ENCODE results near the gene CLOCK. TPM values are rescaled to one million over a fixed set of nuclear protein-coding genes. Genes with fewer than 3 reads are reported as not detected.

CLOCK gene
- total RNA-seq, 1 donor, result 69.1 TPM

- no peak for TF ChIP-seq CTCF (IDR thresholded peaks at IDR 0.05; ENCODE audit: insufficient read depth, low read depth, low read length)
- no peak overlapping the region for H3K4me3 ChIP-seq (ENCODE audit: low read depth, low read length)
- no peak for DNase-seq (ENCODE audit: low read depth)
Measured at GRCh38 chr4:55416176-55416575, 130.5 kb downstream of the CLOCK start.

- no peak for DNase-seq (ENCODE audit: low read depth)
- TF ChIP-seq CTCF (IDR thresholded peaks at IDR 0.05; ENCODE audit: insufficient read depth, low read depth, low read length), result no peak
- no peak overlapping the region for H3K4me3 ChIP-seq (ENCODE audit: low read depth, low read length)
Measured at GRCh38 chr4:55411621-55412020, 135.1 kb downstream of the CLOCK start.

- DNase-seq (ENCODE audit: low read depth), result no peak
Measured at GRCh38 chr4:55410431-55410830, 136.3 kb downstream of the CLOCK start.

GRCh38 chr4:55409468-55410171, 137.1 kb downstream of the CLOCK start:
- peak overlapping the region; percentile 6 for H3K4me3 ChIP-seq (ENCODE audit: low read depth, low read length)
- peak; percentile 68 for DNase-seq (ENCODE audit: low read depth)

More at GRCh38 chr4:55410431-55410830, 136.3 kb downstream of the CLOCK start:
- no peak overlapping the region for H3K4me3 ChIP-seq (ENCODE audit: low read depth, low read length)
- no peak for TF ChIP-seq CTCF (IDR thresholded peaks at IDR 0.05; ENCODE audit: insufficient read depth, low read depth, low read length)

GRCh38 chr4:55407764-55408163, 138.9 kb downstream of the CLOCK start:
- no peak for TF ChIP-seq CTCF (IDR thresholded peaks at IDR 0.05; ENCODE audit: insufficient read depth, low read depth, low read length)
- no peak for DNase-seq (ENCODE audit: low read depth)
- no peak overlapping the region for H3K4me3 ChIP-seq (ENCODE audit: low read depth, low read length)

More at GRCh38 chr4:55409468-55410171, 137.1 kb downstream of the CLOCK start:
- peak; percentile 44 for TF ChIP-seq CTCF (IDR thresholded peaks at IDR 0.05; ENCODE audit: insufficient read depth, low read depth, low read length)

- no peak for DNase-seq (ENCODE audit: low read depth)
- H3K4me3 ChIP-seq (ENCODE audit: low read depth, low read length), result no peak overlapping the region
- TF ChIP-seq CTCF (IDR thresholded peaks at IDR 0.05; ENCODE audit: insufficient read depth, low read depth, low read length), result no peak
Measured at GRCh38 chr4:55407119-55407518, 139.6 kb downstream of the CLOCK start.

- DNase-seq (ENCODE audit: low read depth), result no peak
- no peak overlapping the region for H3K4me3 ChIP-seq (ENCODE audit: low read depth, low read length)
- TF ChIP-seq CTCF (IDR thresholded peaks at IDR 0.05; ENCODE audit: insufficient read depth, low read depth, low read length), result no peak
Measured at GRCh38 chr4:55406545-55406944, 140.2 kb downstream of the CLOCK start.
